Kasumi-1 (cell line): ENCODE measurements around the gene PBX1.
"Not testable (repeated sequence)": the region's sequence is repeated elsewhere in the genome, so short reads cannot be mapped to it uniquely, and the experiment has no call there.

ENCODE experiments used
- DNase-seq, 2 experiments: peaks; one replicate each; lab custom pipeline; 2025; lab: John Stamatoyannopoulos, UW

Gene PBX1

GRCh38 chr1:164590592-164590991 lies 31.6 kb downstream of the PBX1 start:
- no peak for DNase-seq

- no peak for DNase-seq
Observed at GRCh38 chr1:164591858-164592257, 32.9 kb downstream of the PBX1 start.

GRCh38 chr1:164592634-164593033 lies 33.6 kb downstream of the PBX1 start:
- DNase-seq: no peak

- no peak for DNase-seq
Observed at GRCh38 chr1:164595212-164595611, 36.2 kb downstream of the PBX1 start.

GRCh38 chr1:164596172-164596571 lies 37.2 kb downstream of the PBX1 start:
- DNase-seq: no peak

GRCh38 chr1:164598719-164599118 lies 39.7 kb downstream of the PBX1 start:
- DNase-seq: no peak

GRCh38 chr1:164599272-164599671 lies 40.3 kb downstream of the PBX1 start:
- no peak for DNase-seq

- DNase-seq: no peak
Observed at GRCh38 chr1:164601399-164602100, 42.6 kb downstream of the PBX1 start.

- no peak for DNase-seq
Observed at GRCh38 chr1:164602101-164602422, 43.1 kb downstream of the PBX1 start.

- no peak for DNase-seq
Observed at GRCh38 chr1:164602480-164603093, 43.6 kb downstream of the PBX1 start.

- DNase-seq: not testable (repeated sequence)
Observed at GRCh38 chr1:164603805-164604204, 44.8 kb downstream of the PBX1 start.

GRCh38 chr1:164604541-164604940 lies 45.6 kb downstream of the PBX1 start:
- no peak for DNase-seq

- DNase-seq: no peak
Observed at GRCh38 chr1:164605254-164606091, 46.5 kb downstream of the PBX1 start.

GRCh38 chr1:164607351-164607750 lies 48.4 kb downstream of the PBX1 start:
- no peak for DNase-seq

GRCh38 chr1:164608651-164609057 lies 49.7 kb downstream of the PBX1 start:
- DNase-seq: no peak

GRCh38 chr1:164609089-164609488 lies 50.1 kb downstream of the PBX1 start:
- no peak for DNase-seq

- no peak for DNase-seq
Observed at GRCh38 chr1:164610538-164611222, 51.7 kb downstream of the PBX1 start.

GRCh38 chr1:164611754-164612642 lies 53.0 kb downstream of the PBX1 start:
- DNase-seq: no peak

- no peak for DNase-seq
Observed at GRCh38 chr1:164613176-164613575, 54.2 kb downstream of the PBX1 start.

- DNase-seq: no peak
Observed at GRCh38 chr1:164614316-164614715, 55.3 kb downstream of the PBX1 start.

GRCh38 chr1:164617377-164618201 lies 58.6 kb downstream of the PBX1 start:
- DNase-seq: no peak
